ENCODE measurements around the gene GPRC5B. TPM values are rescaled to one million over a fixed set of nuclear protein-coding genes. Genes with fewer than 3 reads are reported as not detected.

Gene GPRC5B
- total RNA-seq, 1 experiment from 2014 or later = not detected

Small RNAs within 50 kb of the gene (small RNA-seq; reads per million reads assigned to genes)
- not detected for gene LARP7P2

Other genes with a start within 250 kb of the GPRC5B start
- 1.8 and 3.6 TPM in 2 replicates for gene KNOP1, start 166.6 kb downstream of the GPRC5B start, total RNA-seq (2014; rRNA removed; shearing (Covaris generic); ENCODE audit: low replicate concordance)
- 1.3 and 4.9 TPM in 2 replicates for gene IQCK, start 166.6 kb downstream of the GPRC5B start, total RNA-seq (2014; rRNA removed; shearing (Covaris generic); ENCODE audit: low replicate concordance)
- not detected in 2 replicates for gene GPR139, start 189.0 kb upstream of the GPRC5B start, total RNA-seq (2014; rRNA removed; shearing (Covaris generic); ENCODE audit: low replicate concordance)